HG02571 (cell line): Measurements from ENCODE around the gene SSBP3.

Experiments used
- ATAC-seq: cut with Tn5 transposase; IDR thresholded peaks from one replicate; pipeline ENCODE4 v1.9.1; 2021; ENCODE audit warnings: mild to moderate bottlenecking, moderate library complexity; ENCODE audit not compliant: unreplicated experiment

The SSBP3 gene

DNA sequence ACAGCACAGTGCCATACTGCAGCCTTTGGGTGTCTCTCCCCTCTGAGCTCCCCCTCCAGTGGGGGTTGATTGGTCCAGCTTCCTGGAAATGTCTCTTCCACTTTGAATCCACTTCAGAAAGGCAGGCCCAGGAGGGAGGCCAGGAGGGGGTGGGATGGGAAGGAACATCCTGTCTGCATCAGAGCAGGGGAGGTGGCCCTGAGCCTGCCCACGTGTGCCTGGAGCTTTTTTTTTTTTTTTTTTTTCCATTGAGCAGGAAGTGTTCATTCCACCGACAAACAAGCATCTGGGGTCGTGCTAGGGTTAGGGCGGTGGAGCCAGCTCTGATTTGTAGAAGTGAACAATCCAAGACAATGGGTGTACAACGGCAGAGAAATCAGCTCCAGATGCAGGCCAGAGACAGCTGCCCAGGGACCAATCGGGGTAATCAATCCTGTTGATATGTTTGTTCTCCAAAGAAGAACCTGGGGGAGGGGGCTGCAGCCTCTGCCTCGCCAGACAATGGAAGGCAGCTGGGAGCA is 93.3 kb downstream of the SSBP3 start:
- no peak for ATAC-seq

DNA sequence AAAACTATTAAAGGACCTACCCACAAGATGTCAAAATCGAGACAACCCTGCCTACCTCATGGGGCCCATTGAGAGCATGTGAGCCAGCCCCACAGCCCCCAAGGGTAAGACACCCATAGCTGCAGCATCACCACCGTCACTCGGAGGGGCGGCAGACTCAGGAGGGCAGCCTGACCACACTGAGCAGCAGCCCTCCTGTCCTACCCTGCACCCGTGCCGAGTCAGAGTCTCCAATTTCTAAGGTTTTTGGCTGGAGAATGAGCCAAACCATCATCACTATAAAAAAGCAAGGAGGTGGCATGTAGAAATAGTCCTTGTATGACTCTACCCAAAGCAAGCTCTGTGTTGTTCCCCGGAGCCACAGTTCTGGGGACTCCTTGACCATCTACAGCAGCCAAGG is 94.7 kb downstream of the SSBP3 start:
- no peak for ATAC-seq

DNA sequence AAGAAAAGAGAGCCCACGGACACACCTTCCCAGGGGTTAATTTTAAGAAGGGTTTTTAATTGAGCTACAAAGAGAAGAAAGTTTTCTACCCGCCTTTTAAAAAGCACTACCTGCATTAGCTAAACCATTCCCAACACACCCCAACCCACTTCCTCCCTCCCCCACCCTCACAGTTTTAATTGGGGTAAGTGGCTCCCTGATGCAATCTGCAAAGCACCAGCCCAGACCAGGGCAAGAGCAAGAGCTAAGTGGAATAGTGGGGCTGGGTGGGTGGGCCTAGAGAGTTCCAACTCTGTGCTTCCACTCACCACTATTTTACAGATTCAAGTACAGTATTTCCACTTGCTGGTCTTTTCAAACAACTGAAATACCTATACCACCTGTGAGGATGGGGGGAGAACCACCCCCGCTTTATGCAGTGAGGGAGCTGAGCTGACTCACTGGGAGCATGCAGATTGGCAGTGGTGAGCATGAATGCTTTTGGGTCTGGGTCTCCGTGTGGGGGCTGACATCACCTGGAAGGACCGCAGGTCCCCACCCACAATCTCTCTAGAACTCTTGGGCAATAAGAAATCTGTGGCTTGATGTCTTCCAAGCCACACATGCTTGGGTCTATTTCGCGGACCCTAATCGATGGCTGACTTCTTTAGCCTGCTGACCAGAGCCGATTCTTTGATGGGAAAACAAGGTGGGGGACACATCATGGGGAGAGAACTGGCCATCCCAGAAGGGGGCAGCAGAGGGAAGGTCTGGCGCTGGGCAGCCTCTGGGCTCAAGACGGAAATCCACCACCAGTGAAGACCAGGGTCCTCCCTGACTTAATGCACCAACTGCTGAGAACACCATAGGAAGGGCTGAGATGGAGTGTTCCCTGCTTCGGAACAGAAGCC is 95.5 kb downstream of the SSBP3 start:
- no peak for ATAC-seq

DNA sequence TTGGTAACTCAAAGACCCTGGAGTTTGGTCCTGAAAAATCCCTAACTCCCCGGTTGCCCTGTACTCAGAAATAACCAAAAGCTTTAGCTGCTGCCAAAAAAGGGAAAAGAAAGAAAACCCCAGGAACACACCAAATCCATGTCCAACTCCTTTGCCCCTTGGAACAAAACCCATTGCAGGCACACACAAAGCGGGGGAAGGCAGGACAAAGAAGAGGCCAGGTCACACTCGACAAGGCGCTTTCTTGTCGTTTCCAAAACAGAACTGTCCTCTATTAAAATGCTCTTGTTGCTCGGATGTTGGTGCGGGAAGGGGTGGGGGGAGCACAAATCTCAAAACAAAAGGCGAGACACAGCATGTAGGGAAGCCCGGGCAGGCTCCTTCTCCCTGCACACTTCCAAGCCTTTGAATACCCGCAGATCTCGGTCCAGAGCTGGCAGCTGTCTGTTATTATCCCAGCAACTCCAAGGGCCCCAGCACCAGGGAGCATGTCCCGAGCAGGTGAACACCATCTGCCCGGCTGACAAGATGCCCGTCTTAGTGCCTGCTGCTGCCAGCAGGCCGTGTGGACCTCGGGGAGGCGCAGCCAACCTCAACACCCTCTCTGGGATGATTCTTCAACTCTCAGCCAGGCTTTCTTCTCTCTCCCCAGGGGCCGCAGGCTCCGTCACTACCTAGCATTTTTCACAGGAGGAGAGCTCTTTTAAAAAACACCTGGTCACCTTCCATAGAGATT is 96.4 kb downstream of the SSBP3 start:
- no peak for ATAC-seq

DNA sequence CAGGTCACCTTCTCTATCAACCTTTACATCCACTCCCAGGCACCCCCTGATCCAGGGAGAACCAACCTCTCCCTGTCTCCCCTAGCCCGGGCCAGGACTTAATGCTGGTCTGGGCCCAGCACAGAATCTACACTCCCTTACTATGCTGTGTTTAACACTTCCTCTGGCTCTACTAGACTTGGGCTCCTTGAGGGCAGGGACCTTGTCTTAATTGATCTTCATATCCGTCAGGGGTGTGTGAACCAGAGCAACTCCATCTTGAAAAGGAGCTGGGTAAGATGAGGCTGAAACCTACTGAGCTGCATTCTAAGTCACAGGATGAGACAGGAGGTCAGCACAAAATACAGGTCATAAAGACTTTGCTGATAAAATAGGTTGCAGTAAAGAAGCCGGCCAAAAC is 98.9 kb downstream of the SSBP3 start:
- ATAC-seq, result no peak

DNA sequence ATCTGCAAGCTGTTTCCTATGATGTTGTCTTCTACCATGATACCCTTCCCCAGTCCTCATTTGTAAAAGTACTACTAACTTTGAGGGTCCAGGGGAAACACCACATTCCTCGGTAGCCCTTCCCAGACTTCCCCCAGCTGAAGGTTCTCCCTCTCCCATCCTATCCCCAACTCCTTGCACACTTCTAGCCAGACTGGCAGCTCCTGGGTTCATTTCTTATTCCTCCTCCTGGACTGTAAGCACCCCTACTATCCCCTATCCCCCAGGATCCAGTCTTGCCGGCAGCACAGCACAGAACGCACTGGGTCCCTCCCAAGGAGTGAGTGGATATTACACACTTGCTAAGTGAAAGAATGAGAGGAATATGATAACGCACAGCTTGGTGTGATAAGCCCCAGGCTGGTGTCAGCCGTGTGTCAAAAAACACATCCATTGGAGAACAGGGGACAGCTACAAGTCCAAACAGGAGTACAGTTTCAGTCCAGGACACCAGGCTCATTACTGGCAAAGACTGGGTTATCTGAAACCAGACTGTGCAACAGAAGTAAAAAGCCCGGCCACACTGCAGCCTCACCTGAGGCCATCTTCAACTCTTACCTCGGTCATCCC is 100.2 kb downstream of the SSBP3 start:
- no peak for ATAC-seq

DNA sequence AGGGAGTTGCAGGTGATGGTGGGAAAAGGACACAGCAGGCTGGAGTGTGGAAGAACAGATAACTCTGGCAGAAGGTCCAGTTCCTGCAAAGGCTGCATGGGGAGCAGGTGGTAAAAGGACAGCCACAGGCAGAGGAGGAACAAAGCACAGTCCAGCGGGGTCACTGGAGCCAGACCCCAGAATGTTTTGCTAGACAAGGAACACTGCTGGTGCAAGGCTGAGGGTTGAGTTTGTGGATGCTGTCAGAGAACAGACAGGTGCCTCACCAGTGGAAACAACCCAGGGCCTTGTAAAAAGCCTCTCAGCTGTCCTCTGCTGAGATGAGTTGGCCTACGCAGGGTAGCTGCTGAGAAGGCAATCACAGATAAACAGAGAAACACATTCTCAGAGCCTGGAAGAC is 101.7 kb downstream of the SSBP3 start:
- no peak for ATAC-seq

DNA sequence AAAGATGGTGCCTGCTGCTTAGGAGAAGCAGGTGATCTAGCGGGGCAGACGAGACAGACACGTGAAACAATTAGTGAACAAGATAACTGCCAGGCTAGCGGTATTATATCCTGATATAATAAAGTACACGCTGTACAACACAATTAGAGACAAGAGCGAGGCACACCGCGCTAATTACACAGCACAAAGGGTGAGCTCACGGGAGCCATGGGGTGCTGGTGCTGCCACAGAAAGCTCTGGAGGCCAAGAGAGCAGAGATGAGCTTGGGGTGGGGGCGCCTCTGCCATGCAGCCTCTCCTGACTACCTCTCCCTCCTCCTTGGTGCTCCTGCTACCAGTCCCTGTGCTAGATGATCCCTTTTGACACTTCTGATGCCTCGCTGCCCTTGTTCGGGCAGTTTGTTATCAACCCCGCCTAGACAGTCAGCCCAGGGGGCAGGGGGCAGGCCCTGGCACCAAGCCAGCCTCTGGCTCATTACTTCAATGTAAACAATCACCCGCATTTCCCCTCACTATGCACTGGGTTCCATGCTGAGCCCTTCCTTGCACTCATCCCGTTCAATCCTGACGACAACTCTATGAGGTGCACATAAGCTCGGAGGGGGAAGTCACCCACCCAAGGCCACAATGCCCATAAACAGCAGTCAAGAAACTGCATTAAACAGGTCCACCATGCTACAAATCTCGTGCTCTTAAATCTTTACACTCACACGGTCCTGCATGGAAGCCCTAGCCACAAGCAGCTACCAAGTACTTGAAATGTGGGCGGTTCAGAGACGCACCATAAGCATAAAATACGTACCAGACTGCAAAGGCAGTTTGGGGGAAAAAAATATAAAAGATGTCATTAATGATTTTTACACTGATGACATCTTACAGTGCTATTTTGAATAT is 103.0 kb downstream of the SSBP3 start:
- ATAC-seq, result no peak

DNA sequence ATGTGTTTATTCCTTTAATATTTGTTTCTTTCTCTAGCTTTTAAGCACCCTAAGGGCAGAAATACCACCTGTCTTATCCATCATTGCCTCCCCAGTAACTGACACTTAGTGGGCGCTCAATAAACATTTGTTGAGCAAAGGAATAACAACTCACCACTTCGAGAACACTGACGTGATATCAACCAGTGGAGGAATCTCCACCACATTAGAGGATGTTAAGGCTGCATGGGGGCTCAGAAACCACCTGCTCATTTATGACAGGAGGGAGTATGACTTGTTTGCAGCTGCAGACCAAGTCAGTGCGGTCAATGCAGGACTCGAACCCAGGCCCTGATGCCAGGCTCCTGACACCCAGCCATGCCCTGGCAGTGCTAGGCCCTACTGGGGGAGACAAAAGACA is 103.6 kb downstream of the SSBP3 start:
- ATAC-seq, result no peak

DNA sequence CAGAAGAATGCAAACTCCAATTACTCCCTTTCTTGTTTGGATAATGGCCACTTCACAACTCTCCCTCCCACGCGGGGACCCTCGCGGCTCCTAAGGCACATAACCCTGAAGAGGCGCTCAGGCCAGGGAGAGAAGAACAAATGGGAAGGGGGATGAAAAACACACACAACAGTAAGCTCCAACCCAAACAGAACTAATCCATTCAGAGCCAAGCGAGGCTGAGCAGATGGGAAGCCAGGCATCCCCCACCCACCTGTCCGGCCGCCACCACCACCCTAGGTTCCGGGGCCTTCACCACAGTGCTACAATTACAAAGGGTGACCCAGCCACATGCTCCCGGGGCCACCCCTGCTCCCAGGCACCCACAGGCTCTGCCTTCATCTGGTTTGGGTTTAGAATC is 104.7 kb downstream of the SSBP3 start:
- no peak for ATAC-seq

DNA sequence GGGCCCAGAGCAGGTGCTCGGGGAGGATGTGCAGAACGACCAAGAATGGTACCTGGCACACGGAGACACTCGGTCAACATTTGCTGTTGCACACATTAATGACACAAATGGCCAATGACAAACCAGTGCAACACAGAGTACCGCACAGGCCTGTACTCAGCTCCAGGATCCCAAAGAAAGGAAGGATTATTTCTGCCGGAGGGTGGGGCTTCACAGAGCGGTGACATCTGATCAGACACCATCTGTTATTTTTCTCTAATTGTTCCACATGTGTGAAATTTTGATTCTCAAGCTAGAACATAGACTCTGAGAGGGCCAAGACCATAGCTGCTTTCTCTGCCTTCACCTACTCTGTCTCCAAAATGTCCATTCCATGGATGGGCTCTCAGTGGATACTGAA is 105.8 kb downstream of the SSBP3 start:
- ATAC-seq, result no peak

DNA sequence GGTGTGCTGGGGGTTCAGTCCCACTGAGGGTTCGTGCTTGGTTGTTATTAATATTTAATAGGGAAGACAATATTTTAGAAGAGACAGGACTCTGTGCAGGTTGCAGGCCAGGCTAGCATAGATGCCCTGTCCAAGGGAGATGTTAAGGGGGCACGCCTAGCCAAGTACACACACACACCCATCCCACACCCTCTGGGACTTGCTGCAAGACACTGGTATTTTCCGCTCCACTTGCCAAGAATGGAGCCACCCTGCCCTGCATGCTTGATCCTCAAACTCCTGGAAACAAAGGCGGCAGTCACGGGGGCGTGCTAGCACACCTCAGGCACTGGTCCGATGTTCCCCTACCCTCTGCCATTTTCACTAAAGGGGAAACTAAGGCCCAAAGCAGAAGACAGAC is 107.2 kb downstream of the SSBP3 start:
- no peak for ATAC-seq

DNA sequence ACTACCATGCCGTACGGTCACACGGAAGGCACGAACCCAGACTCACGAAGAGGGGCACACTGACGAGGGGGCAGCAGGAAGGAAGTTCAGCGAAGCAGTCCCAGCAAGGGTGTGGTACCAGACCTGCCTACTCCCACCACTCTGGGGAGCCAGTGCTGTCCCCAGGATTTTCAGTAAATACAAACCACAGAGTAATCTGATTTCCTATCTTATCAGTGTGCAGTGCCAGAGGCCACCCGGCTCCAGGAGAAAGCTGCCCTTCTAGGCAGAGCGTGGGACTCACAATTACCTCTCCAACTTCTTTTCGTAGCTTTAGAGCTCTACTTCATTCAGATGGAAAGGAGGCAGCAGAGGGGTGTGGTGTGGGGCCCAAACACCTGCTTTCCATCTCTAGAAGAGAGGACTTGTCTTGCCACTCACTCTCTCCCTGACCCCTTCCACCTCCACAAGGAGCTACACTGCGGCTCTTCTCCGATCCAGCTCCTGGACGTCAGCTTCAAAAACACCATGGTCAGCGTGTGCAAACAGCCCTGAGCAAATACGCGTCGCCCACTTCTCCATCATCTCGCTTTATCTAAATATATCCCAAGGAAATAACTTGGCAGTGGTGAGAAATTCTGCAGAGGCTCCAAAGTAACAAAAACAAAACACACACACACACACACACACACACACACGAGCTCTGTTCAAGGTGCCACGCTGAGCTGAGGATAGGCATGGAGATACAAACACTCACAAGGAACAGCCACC is 107.7 kb downstream of the SSBP3 start:
- ATAC-seq, result no peak

DNA sequence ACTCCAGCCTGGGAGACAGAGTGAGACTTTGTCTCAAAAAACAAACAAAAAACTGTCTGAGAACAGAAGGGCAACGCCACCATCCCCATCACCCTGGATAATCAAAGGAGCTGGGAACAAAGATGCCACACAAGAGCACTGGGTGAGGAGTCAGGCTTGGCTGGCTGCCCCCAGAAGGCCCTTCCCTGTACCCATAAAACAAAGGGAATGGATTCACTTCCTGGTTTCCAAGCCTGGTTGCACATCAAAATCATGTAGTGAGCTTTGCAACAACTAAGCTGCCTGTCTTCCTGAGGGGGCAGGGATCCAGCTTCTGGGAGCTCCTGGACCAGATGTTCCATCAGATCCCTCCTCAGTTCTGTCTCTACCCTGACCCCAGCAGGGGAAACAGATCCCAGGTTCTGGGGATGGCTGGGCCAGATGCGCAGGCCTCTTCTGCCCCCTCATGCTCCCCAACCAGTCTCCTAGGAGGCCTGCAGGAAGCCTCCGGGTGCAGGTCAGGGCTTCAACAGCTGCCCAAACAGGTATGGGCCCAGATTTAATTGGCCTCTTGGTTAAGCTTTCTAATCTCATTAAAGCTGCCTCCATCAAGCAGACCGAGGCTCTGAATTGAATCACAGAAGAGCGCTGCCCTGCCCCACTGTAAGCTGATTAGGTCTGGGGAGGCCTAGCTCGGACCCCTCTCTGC is 108.5 kb downstream of the SSBP3 start:
- no peak for ATAC-seq

DNA sequence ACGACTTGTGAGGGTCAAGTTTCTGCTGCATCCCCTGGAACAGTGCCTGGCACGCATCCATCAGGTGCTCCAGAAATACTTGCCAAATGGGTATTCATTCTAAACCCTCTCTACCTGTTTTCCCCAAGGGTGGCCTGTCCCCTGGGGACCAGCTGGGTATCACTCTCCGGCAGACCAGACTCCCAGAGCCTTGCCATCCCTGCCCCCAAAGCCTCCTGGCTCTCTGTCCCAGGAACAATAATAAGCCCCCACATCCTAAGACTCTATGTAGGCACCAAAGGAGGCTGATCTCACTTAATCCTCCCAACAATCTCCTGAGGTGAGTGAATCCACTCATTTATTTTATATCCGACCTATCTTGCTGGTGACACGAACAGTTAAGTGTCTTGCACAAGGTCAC is 109.5 kb downstream of the SSBP3 start:
- ATAC-seq, result no peak

DNA sequence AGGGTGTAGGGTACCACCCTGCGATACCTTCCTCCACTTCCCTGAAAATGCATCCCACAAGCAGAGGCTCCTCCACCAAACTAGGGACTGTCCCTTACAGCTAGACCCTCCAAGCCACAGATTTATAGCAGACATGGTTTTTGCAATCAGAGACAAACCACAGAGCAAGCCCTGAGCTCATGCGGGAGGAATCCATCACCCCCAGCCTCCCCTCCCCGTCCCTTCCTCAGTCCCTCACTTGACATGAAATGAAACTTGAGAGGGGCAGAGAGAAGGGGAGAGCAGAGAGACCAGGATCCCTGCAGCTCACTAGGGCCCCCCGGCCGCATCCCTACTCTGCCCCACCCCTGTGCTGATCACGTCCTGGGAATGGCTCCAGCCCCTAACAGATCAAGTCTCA is 111.3 kb downstream of the SSBP3 start:
- ATAC-seq, result no peak

DNA sequence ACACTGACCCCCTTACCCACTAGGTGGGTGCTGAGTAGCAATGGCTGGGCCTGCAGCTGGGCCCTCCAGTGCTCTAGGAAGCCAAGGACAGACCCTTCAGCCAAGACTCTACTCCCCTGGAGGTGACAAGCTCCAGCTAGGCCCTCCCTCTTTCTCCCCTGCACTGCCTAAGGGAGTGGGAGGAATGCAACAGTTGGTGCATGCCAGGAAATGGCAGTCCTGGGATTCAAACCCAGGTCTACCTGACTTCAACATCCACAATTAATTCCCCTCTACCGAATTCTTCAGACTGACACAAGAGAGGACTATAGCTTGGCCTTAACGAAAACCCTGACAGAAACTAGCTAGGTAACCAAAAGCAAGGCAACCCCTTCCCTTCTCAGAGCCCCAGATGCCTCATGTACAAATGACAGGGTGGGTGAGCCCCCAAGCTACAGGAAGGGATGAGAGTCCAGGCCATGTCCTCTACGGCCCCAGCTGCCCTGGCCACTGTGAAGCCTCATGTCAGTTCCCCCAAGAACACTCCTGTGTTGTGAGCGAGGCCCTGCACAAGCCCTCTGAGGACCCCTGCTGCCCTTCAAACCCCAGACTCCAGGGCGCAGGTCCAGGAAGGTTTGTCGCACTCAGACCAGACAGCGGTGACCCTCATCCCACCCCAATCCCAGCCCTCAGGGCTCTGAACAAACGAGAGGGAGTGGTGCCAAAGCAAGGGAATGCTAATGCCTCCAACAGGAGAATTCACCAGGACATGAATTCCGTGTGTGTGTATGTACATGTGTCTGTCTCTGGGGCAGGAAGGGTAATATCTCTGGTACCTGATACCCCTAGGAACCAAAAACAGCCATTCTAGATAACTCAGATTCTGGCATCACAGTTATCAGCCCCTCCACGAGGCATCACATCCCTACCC is 113.9 kb downstream of the SSBP3 start:
- ATAC-seq, result no peak

DNA sequence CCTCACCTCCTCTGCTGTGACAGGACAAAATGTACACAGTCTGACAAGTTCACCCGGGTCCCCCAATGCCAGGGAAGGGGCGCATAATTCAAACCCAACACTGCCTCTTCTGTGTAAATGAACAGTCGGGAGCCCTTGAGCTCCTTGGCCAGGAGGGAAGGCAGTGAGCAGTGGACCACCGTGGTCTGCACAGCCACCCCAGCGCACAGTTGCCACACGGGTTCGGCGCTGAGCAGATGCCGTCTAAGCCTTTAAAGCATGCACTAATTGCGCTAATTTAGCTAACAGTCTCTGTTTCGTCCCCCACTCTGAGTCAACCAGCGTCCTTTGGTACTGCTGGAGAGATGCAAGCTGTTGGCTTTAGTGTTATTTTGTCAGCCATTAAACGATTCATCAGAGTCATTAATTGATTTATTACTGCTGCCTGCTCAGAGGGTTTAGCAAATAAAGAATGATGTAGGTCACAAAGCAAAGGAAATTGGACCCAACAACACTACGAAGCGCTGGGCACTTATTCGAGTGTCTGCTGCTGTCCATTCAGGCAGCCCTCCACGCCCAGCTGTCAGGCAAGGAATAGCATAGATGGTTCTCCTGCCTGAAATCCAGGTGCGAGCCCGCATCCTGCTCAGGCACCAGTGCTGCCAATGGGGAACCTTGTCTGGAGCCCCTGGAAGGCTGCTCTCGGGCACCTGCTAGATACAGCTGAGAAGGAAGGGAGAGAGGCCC is 114.8 kb downstream of the SSBP3 start:
- no peak for ATAC-seq
